ENCODE measurements around the gene CASP8AP2.
A peak's percentile ranks its signal among the peaks of the same experiment; 100 is the strongest.
"Not testable (repeated sequence)": the region's sequence is repeated elsewhere in the genome, so short reads cannot be mapped to it uniquely, and the experiment has no call there.

CASP8AP2 gene

GRCh38 chr6:89834884-89835792 is 5.5 kb downstream of the CASP8AP2 start:
- no peak for TF ChIP-seq CTCF (IDR thresholded peaks at IDR 0.05; ENCODE audit: borderline replicate concordance, control extremely low read depth, extremely low read depth, insufficient read depth, missing control alignments)
- in situ Hi-C loops (cut with MboI; ENCODE audit: low sequenced_read_pairs, unreplicated experiment) = no loop called here
- peak; percentile 53 for DNase-seq (ENCODE audit: low spot score)

- in situ Hi-C loops (cut with MboI; ENCODE audit: low sequenced_read_pairs, unreplicated experiment) = no loop called here
- TF ChIP-seq CTCF (IDR thresholded peaks at IDR 0.05; ENCODE audit: borderline replicate concordance, control extremely low read depth, extremely low read depth, insufficient read depth, missing control alignments) = no peak
- no peak for DNase-seq (ENCODE audit: low spot score)
Observed at GRCh38 chr6:89836639-89837222, 7.1 kb downstream of the CASP8AP2 start.

- TF ChIP-seq CTCF (IDR thresholded peaks at IDR 0.05; ENCODE audit: borderline replicate concordance, control extremely low read depth, extremely low read depth, insufficient read depth, missing control alignments) = no peak
- DNase-seq (ENCODE audit: low spot score) = no peak
- in situ Hi-C loops (cut with MboI; ENCODE audit: low sequenced_read_pairs, unreplicated experiment) = no loop called here
Observed at GRCh38 chr6:89840538-89840937, 10.9 kb downstream of the CASP8AP2 start.

- in situ Hi-C loops (cut with MboI; ENCODE audit: low sequenced_read_pairs, unreplicated experiment) = no loop called here
- DNase-seq (ENCODE audit: low spot score) = no peak
- TF ChIP-seq CTCF (IDR thresholded peaks at IDR 0.05; ENCODE audit: borderline replicate concordance, control extremely low read depth, extremely low read depth, insufficient read depth, missing control alignments) = no peak
Observed at GRCh38 chr6:89842228-89842627, 12.5 kb downstream of the CASP8AP2 start.

GRCh38 chr6:89843070-89843469 is 13.4 kb downstream of the CASP8AP2 start:
- in situ Hi-C loops (cut with MboI; ENCODE audit: low sequenced_read_pairs, unreplicated experiment) = no loop called here
- DNase-seq (ENCODE audit: low spot score) = no peak
- no peak for TF ChIP-seq CTCF (IDR thresholded peaks at IDR 0.05; ENCODE audit: borderline replicate concordance, control extremely low read depth, extremely low read depth, insufficient read depth, missing control alignments)

- DNase-seq (ENCODE audit: low spot score); in situ Hi-C loops (cut with MboI; ENCODE audit: low sequenced_read_pairs, unreplicated experiment): not testable (repeated sequence)
Observed at GRCh38 chr6:89847513-89847912, 17.8 kb downstream of the CASP8AP2 start.

- TF ChIP-seq CTCF (IDR thresholded peaks at IDR 0.05; ENCODE audit: borderline replicate concordance, control extremely low read depth, extremely low read depth, insufficient read depth, missing control alignments) = no peak
- DNase-seq (ENCODE audit: low spot score) = no peak
- in situ Hi-C loops (cut with MboI; ENCODE audit: low sequenced_read_pairs, unreplicated experiment) = no loop called here
Observed at GRCh38 chr6:89853068-89853467, 23.4 kb downstream of the CASP8AP2 start.

Data from GM13976 (cell line).